HG02943 (cell line): Measurements from ENCODE around the gene INF2.

Source experiments
- ATAC-seq: cut with Tn5 transposase; IDR thresholded peaks from one replicate; pipeline ENCODE4 v1.9.1; 2021; ENCODE audit warnings: mild to moderate bottlenecking, low read depth, moderate library complexity; ENCODE audit not compliant: unreplicated experiment

INF2 gene

GRCh38 chr14:104765517-104765916, 76.1 kb downstream of the INF2 start:
- no peak for ATAC-seq

DNA sequence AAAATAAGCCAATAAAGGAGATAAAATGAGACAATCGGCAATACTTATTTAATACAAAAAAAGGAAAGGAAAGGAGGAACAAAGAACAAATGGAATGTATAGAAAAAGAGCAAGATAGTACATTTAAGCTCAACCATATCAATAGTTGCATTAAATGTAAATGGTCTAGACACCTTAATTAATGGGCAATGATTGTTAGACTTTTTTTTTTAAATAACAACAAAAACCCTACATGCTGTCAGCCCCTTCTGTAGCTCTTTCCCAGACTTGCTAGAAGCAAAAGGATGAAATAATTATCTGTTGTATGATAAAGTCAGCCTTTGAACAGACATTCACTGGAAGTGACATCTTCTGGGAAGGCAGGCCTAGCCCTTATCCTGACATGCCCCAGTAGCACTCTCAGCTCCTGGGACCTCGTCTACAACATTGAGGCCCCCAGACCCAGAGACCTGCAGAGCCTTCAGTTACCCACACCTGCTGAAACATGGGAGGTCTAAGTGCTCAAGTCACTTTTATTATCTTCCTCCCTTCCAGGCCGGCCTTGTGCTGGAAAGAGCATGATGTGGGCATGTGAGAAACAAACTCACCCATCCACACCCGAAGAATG, 76.9 kb downstream of the INF2 start:
- ATAC-seq = no peak

GRCh38 chr14:104766863-104767633, 77.6 kb downstream of the INF2 start:
- ATAC-seq = no peak

GRCh38 chr14:104767634-104767918, 78.2 kb downstream of the INF2 start:
- ATAC-seq = no peak

DNA sequence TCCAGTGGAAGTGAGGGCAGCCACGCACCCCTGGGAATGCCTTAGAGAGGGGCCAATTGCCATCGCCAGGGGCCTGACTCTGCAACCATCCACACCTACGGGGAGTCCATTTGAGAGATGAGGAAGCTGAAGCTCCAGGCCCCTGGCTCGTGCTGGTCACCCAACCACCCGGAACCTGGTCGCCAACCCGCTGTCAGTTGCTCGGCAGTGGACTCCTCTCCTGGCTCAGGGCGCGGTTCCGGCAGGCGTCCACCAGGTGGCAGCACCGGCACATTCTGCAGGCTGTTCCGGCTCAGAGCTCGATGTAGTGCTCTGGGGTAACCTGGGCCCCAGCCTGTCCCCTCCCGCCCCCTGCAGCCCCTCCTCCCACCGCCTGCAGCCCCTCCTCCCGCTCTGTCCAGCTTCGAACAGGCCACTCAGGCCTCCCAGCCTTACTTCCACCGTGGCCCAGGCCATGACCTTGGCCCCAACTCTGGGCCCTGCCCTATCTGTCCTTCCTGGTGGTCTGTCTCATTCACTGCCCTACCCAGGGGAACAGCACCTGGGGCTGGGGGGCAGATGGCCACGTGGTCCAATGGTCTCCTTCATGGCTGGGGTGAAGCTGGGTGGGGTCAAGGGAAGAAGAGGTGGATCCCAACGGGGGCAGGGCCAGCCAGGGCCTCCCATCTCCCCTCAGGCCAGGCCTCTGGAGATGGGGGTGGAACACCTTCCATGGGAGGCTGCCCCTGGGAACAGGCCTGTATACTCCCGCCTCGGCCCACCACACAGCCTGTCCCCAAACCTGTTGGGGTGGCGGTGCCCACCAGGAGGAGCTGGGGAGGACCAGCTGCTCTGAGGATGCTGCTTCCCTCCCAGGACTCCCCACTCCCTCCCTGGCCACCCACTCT, 79.3 kb downstream of the INF2 start:
- no peak for ATAC-seq

GRCh38 chr14:104769324-104770071, 80.1 kb downstream of the INF2 start:
- ATAC-seq = no peak

GRCh38 chr14:104770072-104770579, 80.7 kb downstream of the INF2 start:
- ATAC-seq = no peak

DNA sequence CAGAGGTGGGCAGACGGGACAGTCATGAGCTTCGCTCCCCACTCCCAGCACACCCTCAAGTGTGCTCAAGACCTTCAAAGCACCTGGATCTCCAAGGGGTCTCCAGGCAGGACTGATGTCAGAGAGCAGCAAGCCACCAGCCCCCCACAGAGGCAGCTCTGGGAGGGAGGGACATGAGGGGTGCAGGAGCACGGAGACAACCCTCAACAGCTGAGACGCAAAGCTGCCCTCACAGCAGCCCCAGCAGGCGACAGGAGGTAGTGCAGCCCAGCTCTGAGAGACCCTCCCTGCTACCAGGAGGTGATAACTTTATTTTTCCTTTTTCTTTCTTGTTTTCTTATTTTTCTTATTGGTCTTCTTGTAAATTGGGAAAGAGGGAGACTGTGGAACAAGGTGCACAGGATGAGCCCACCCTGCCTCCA, 81.4 kb downstream of the INF2 start:
- no peak for ATAC-seq

DNA sequence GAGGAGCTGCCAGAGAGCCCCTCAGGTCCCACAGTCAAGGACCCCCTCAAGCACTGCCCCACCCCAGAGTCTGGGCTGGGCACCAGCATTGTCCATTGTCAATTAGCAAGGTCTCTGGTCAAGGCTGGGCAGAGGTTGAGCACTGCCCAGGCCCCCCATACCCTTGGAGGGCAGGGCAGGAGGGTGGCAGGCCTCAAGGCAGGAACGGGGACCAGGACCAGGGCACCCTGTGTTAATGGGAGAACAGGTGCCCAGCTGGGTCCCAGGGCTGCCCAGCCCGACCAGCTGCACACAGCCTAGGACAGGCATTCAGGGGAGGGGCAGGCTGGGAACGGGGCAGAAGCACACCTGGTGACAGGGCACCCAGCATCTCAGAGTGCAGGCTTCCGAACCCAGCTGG, 82.0 kb downstream of the INF2 start:
- ATAC-seq = no peak
